Activated CD4-positive, CD25-positive, alpha-beta regulatory T cell treated with anti-CD3 and anti-CD28 coated beads, Interleukin-2, amount 50 U/mL, for 16 hours (primary cell): Measurements from ENCODE around the gene LEUTX.
"Not testable (repeated sequence)": the region's sequence is repeated elsewhere in the genome, so short reads cannot be mapped to it uniquely, and the experiment has no call there.

Experiments
- DNase-seq: peaks from one replicate; pipeline ENCODE4 v3.0.0-alpha.2; 2020; ENCODE audit warnings: low read depth, low spot score

The LEUTX gene

GRCh38 chr19:39780894-39781293 lies 2.2 kb downstream of the LEUTX start:
- no peak for DNase-seq

DNA sequence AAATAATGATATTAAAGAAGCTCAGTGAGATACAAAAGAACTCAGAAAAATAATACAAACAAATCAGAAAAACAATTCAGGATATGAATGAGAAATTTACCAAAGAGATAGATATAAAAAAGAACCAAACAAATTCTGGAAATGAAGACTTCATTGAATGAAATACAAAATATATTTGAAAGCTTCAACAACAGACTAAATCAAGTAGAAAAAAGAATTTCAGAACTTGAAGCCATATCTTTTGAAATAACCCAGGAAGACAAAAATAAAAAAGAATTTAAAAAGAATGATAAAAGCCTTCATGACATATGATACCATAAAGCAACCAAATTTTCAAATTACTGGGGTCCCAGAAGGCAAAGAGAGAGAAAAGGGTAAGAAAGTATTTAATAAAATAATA lies 9.6 kb downstream of the LEUTX start:
- DNase-seq, result no peak

- peak; percentile 43 for DNase-seq
Observed at GRCh38 chr19:39792999-39793546, 14.4 kb downstream of the LEUTX start.

GRCh38 chr19:39795001-39795400 lies 16.3 kb downstream of the LEUTX start:
- no peak for DNase-seq

GRCh38 chr19:39796000-39796498 lies 17.4 kb downstream of the LEUTX start:
- DNase-seq, result no peak

- no peak for DNase-seq
Observed at GRCh38 chr19:39797083-39797482, 18.4 kb downstream of the LEUTX start.

DNA sequence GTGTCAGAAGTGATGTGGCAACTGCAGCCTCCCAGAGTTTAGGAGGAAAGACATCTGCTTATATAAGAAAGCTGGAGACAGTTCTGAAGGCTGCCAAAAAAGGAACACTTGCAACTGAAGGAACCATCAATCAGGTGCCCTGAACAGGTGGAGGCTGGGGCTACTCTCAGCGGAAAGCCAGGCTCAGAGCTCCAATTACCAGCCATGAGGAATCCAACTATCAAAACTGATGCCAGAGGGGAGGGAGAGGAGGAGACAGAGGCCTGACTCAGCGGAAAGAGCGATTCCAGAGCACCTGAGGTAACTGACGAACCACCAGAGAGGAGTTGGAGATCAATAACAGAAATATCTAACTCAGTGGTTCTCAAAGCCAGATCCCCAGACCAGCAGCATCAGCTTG lies 24.3 kb downstream of the LEUTX start:
- DNase-seq, result no peak

DNA sequence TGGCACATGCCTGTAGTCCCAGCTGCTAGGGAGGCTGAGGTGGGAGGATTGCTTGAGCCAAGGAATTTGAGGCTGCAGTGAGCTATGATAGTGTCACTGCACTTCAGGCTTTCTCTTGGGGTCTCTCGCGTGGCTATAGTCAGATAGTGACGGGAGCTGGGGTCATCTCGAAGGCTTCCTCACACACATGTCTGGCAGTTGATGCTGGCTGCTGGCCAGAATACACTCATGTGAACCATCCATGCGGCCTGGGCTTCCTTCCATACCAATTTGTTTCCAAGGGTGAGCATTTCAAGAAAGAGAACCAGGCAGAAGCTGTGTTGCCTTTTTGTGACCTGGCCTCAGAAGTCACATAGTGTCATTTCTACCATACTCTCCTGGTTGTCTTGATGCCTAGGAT lies 26.4 kb downstream of the LEUTX start:
- DNase-seq, result no peak

DNA sequence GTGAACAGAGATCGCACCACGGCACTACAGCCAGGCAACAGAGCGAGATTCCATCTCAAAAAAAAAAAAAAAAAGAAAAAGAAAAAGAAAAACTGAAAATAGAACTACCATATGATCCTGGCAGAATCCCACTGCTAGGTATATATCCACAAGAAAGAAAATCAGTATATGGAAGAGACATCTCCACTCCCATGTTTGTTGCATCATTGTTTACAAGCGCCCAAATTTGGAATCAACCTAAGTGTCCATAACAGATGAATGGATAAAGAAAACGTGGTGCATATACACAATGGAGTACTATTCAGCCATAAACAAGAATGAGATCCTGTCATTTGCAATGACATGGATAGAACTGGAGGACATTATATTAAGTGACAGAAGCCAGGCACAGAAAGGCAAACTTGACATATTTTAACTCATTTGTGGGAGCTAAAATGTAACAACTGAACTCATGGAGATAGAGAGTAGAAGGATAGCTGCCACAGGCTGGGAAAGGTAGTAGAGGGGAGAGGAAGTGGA lies 29.3 kb downstream of the LEUTX start:
- no peak for DNase-seq

- not testable (repeated sequence) for DNase-seq
Observed at GRCh38 chr19:39808688-39809087, 30.0 kb downstream of the LEUTX start.

GRCh38 chr19:39809368-39809767 lies 30.7 kb downstream of the LEUTX start:
- no peak for DNase-seq

DNA sequence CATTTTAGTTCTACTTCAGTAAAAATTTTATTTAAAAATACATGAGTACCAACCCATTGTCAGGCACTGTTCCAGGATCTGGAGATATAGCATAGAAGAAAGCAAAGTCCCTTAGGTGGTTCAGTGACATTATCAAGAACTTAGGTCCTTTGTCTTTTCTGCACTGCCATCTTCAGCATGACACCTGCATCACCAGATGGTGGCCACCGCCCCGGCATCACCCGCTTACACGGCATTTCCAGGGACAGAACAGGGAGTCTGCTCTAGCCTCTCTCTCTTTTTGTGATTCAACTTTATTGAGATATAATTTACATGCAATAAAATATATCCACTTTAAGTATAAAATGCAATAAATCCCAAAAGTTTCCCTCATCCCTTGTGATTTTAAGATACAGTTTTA lies 31.8 kb downstream of the LEUTX start:
- no peak for DNase-seq

DNA sequence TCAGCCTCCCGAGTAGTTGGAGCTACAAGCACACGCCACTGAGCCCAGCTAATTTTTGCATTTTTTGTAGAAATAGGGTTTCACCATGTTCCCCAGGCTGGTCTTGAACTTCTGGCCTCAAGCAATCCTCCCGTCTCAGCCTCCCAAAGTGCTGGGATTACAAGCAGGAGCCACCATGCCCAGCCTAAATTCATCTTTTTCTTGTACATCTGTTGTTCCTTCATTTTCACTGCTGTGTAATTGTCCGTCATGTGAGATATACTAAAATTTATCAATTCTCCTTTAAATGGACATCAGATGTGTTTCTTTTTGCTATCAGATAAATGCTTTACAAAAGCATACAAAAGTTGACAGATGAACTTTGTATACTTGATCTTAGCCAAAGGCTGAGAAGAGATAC lies 32.4 kb downstream of the LEUTX start:
- no peak for DNase-seq

GRCh38 chr19:39813264-39813993 lies 34.8 kb downstream of the LEUTX start:
- DNase-seq, result no peak

DNA sequence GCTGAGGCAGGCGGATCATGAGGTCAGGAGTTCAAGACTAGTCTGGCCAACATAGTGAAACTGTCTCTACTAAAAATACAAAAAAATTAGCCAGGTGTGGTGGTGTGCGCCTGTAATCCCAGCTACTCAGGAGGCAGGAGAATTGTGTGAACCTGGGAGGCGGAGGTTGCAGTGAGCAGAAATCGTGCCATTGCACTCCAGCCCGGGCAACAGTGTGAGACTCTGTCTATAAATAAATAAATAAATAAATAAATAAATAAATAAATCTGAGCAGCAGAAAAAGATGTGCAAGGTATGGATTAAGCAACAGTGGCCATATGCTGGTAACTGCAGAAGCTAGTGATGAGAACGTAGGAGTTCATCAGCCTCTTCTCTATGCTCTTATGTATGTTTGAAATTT lies 35.5 kb downstream of the LEUTX start:
- not testable (repeated sequence) for DNase-seq

DNA sequence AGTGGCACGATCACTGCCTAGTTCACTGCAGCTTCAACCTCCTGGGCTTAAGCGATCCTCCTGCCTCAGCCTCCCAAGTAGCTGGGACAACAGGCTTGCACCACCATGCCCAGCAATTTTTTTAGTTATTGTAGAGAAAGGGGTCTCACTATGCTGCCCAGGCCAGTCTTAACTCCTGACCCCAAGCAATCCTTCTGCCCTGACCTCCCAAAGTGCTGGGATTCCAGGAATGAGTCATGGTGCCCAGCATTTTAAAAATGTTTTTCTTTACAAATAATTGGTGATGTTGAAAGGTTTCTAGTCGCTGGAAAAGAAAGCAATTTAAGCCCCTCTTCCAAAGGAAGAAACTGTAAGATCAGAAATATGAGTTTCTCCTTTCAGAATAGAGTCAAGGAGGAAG lies 35.9 kb downstream of the LEUTX start:
- no peak for DNase-seq

GRCh38 chr19:39816287-39817048 lies 37.8 kb downstream of the LEUTX start:
- no peak for DNase-seq

GRCh38 chr19:39817888-39818561 lies 39.4 kb downstream of the LEUTX start:
- no peak for DNase-seq

DNA sequence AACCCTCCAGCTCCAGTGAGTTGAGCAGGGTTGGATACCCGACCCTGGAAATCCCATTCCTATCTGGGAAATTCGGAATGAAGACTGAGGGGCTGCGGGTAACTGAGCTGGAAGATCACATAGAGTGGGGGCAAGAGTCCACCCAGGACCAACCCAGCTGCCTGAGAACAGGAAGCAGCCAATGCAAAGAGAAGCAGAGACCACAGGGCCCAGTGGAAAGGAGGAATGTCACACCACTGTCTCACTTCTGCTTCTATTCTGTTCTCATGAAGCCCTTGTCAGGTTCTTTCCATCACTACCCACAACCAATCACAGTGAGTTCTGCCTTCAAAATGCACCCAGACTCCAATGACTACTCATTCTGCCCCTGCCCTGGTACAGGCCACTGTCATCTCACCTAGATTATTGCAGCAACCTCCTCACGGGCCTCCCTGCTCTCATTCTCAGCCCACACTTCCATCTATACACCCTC lies 40.0 kb downstream of the LEUTX start:
- DNase-seq, result no peak

DNA sequence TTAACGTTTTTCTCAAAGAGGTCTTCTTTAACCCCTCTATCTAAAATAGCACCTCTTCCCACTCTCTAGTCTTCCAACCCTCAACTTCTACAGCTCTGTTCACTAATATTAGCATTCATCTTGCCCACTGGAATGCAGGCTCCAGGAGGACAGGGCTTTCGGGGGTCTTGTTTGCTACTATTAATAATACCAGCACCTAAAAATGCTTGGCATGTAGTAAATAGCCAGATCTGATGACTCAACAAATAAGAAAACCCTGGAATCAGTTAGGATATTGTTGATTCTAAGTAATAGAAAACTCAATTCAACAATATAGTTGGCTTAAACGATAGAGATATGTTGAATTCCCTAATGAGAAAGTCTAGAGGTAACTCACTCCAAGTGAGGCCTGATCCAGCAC lies 41.1 kb downstream of the LEUTX start:
- DNase-seq, result no peak

GRCh38 chr19:39820696-39821095 lies 42.0 kb downstream of the LEUTX start:
- DNase-seq, result no peak

- DNase-seq, result no peak
Observed at GRCh38 chr19:39823686-39824085, 45.0 kb downstream of the LEUTX start.
